OCI-LY3 (cell line): Measurements from ENCODE around the gene PDE4D.
"Not testable (repeated sequence)": the region's sequence is repeated elsewhere in the genome, so short reads cannot be mapped to it uniquely, and the experiment has no call there.

ENCODE experiments used
- H2AFZ ChIP-seq: fragments of 200-600, 300-600 bp; shearing (Covaris generic); 2 replicates; pipeline ENCODE4 v1.6.0; 2014; ENCODE audit warnings: antibody characterized with exemption, low read depth, low read length
- H3K27ac ChIP-seq: fragments of 200-600, 300-600 bp; sonication (generic); 2 replicates; pipeline ENCODE4 v1.5.1; 2014; ENCODE audit warnings: mild to moderate bottlenecking, low read length, moderate library complexity, mixed read lengths
- H3K27me3 ChIP-seq: fragments of 200-600, 300-600 bp; sonication (generic); 2 replicates; pipeline ENCODE4 v1.6.1; 2014; ENCODE audit warnings: low read depth, low read length, mixed read lengths
- H3K36me3 ChIP-seq: fragments of 200-600, 300-600 bp; sonication (generic); replicated peaks from 2 replicates; pipeline ENCODE3; 2014; ENCODE audit warnings: low read depth, low read length, mixed read lengths
- H3K4me1 ChIP-seq: fragments of 300-600, 200-600 bp; sonication (generic); 2 replicates; pipeline ENCODE4 v1.6.1; 2014; ENCODE audit warnings: low read length, mixed read lengths
- H3K4me2 ChIP-seq: fragments of 200-600, 300-600 bp; sonication (generic); 2 replicates; pipeline ENCODE4 v1.6.1; 2014; ENCODE audit warnings: low read length, mixed read lengths
- H3K4me3 ChIP-seq: fragments of 300-600, 200-600 bp; sonication (generic); 2 replicates; pipeline ENCODE4 v1.5.1; 2014; ENCODE audit warnings: antibody characterized with exemption, mild to moderate bottlenecking, low read length, moderate library complexity
- H3K79me2 ChIP-seq: fragments of 300-600, 200-600 bp; shearing (Covaris generic); 2 replicates; pipeline ENCODE4 v1.6.1; 2014; ENCODE audit warnings: mild to moderate bottlenecking, low read length, mixed read lengths
- H3K9ac ChIP-seq: fragments of 300-600, 200-600 bp; shearing (Covaris generic); 2 replicates; pipeline ENCODE4 v1.6.0; 2014; ENCODE audit warnings: mild to moderate bottlenecking, low read length, moderate library complexity
- H3K9me3 ChIP-seq: fragments of 200-600, 300-600 bp; shearing (Covaris generic); 2 replicates; pipeline ENCODE4 v1.6.1; 2014; ENCODE audit warnings: low read length, mixed read lengths; ENCODE audit not compliant: insufficient read depth
- H4K20me1 ChIP-seq: fragments of 200-600, 300-600 bp; sonication (generic); 2 replicates; pipeline ENCODE4 v1.6.1; 2016; ENCODE audit warnings: low read length, mixed read lengths; ENCODE audit not compliant: insufficient read depth
- EZH2phosphoT487 ChIP-seq: fragments of 200-600 bp; shearing (Covaris generic); IDR thresholded peaks from 2 replicates; pipeline ENCODE4 v1.6.1; 2018; ENCODE audit warnings: antibody characterized with exemption, mixed run types, low read depth
- TF ChIP-seq, protein P1 (sequence below): fragments of 200-600, 300-600 bp; sonication (generic); IDR thresholded peaks from 2 replicates; pipeline ENCODE4 v1.5.1; 2014; ENCODE audit warnings: antibody characterized with exemption, low read length, low read depth

PDE4D gene

GRCh38 chr5:59674763-59675162, 218.8 kb downstream of the PDE4D start:
- no peaks in the 10 kb centered on the region for H3K27me3 ChIP-seq
- no peak overlapping the region for H3K27ac ChIP-seq
- no peaks in the 10 kb centered on the region for H4K20me1 ChIP-seq
- H3K4me1 ChIP-seq, result no peaks in the 10 kb centered on the region
- H2AFZ ChIP-seq, result no peak overlapping the region
- no peaks in the 10 kb centered on the region for H3K79me2 ChIP-seq
- no peak overlapping the region for H3K4me2 ChIP-seq
- TF ChIP-seq, protein P1, sequence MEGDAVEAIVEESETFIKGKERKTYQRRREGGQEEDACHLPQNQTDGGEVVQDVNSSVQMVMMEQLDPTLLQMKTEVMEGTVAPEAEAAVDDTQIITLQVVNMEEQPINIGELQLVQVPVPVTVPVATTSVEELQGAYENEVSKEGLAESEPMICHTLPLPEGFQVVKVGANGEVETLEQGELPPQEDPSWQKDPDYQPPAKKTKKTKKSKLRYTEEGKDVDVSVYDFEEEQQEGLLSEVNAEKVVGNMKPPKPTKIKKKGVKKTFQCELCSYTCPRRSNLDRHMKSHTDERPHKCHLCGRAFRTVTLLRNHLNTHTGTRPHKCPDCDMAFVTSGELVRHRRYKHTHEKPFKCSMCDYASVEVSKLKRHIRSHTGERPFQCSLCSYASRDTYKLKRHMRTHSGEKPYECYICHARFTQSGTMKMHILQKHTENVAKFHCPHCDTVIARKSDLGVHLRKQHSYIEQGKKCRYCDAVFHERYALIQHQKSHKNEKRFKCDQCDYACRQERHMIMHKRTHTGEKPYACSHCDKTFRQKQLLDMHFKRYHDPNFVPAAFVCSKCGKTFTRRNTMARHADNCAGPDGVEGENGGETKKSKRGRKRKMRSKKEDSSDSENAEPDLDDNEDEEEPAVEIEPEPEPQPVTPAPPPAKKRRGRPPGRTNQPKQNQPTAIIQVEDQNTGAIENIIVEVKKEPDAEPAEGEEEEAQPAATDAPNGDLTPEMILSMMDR, result no peak
- TF ChIP-seq EZH2phosphoT487, result no peak
- H3K9ac ChIP-seq, result no peak overlapping the region
- no peaks in the 10 kb centered on the region for H3K9me3 ChIP-seq
- H3K4me3 ChIP-seq, result no peak overlapping the region
- H3K36me3 ChIP-seq, result no peaks in the 10 kb centered on the region

- no peaks in the 10 kb centered on the region for H3K9me3 ChIP-seq
- H4K20me1 ChIP-seq, result no peaks in the 10 kb centered on the region
- H3K4me1 ChIP-seq, result no peaks in the 10 kb centered on the region
- TF ChIP-seq, protein P1, result peak; percentile 70
- no peak for TF ChIP-seq EZH2phosphoT487
- H3K27ac ChIP-seq, result no peak overlapping the region
- no peak overlapping the region for H3K4me2 ChIP-seq
- no peaks in the 10 kb centered on the region for H3K27me3 ChIP-seq
- no peak overlapping the region for H2AFZ ChIP-seq
- H3K9ac ChIP-seq, result no peak overlapping the region
- H3K4me3 ChIP-seq, result no peak overlapping the region
- H3K79me2 ChIP-seq, result no peaks in the 10 kb centered on the region
- no peaks in the 10 kb centered on the region for H3K36me3 ChIP-seq
These were observed 220.0 kb downstream of the PDE4D start for GRCh38 chr5:59673438-59674058.

DNA sequence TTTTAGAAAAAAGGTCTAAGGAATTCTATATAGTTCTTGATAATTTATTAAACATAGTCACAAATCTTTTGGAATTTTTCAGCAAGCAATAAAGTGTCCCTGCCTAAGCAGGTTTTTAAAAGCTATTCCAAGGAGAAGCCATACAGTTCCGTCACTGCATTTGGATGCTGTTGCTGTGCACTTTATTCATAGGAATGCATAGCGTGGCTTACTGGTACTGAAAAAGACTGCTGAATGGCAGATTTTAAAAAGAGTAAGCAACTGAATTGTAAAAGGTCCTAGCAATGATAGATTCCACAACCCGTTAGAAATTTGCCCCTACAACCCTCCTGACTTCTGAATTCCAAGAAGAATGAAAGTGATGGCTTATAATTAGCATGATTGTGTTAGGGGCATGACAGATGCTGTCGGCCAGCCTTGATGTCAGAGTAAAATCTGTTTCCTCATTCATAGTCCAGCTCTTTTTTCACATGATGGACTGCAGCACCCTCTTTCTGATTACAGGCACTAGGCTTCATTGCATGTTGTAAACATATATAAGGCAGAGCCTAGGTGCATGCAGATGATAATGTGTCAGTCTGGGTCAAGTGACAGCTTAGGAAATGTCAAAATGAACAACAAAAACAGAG, 227.0 kb downstream of the PDE4D start:
- TF ChIP-seq, protein P1, result no peak
- no peak for TF ChIP-seq EZH2phosphoT487
- H3K36me3 ChIP-seq, result no peaks in the 10 kb centered on the region
- H3K4me2 ChIP-seq, result no peak overlapping the region
- H2AFZ ChIP-seq, result no peak overlapping the region
- H3K9ac ChIP-seq, result no peak overlapping the region
- no peak overlapping the region for H3K4me3 ChIP-seq
- H3K27me3 ChIP-seq, result no peaks in the 10 kb centered on the region
- no peaks in the 10 kb centered on the region for H3K79me2 ChIP-seq
- no peaks in the 10 kb centered on the region for H3K4me1 ChIP-seq
- H4K20me1 ChIP-seq, result no peaks in the 10 kb centered on the region
- no peak overlapping the region for H3K27ac ChIP-seq
- H3K9me3 ChIP-seq, result no peaks in the 10 kb centered on the region

DNA sequence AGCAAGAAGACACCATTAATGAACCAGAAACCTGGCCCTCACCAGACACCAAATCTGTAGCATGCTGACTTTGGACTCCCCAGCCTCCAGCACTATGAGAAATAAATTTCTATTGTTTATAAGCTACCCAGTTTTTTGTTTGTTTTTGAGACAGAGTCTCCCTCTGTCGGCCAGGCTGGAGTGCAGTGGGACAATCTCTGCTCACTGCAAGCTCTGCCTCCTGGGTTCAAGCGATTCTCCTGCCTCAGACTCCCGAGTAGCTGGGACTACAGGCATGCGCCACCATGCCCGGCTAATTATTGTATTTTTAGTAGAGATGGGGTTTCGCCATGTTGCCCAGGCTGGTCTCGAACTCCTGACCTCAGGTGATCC, 227.7 kb downstream of the PDE4D start:
- not testable (repeated sequence) for H3K4me1 ChIP-seq, H4K20me1 ChIP-seq, H3K27me3 ChIP-seq, H3K79me2 ChIP-seq, H3K36me3 ChIP-seq, H3K27ac ChIP-seq, H2AFZ ChIP-seq, H3K4me2 ChIP-seq, H3K9ac ChIP-seq, H3K4me3 ChIP-seq, H3K9me3 ChIP-seq
